ENCODE measurements around the gene SPNS2.
A peak's percentile ranks its signal among the peaks of the same experiment; 100 is the strongest.

Gene SPNS2

GRCh38 chr17:4478318-4478830 lies 20.3 kb upstream of the SPNS2 start:
- Histone ChIP-seq H3K79me2 (ENCODE audit: control insufficient read depth, insufficient read depth, low read length, poor library complexity) (peaks cover 31% of the 10 kb centered on the region), H3K36me3 (ENCODE audit: control insufficient read depth in 1 of 2, insufficient read depth in 2 of 2, low read length in 2 of 2) (no peaks in the 10 kb centered on the region), H3K27me3 (ENCODE audit: insufficient read depth, low read length) (no peaks in the 10 kb centered on the region), H3K23ac (ENCODE audit: low read length) (no peak overlapping the region), H2BK5ac (ENCODE audit: low read depth, low read length, poor library complexity) (peak overlapping the region; percentile 5), H2AFZ (ENCODE audit: insufficient read depth, low read length, poor library complexity) (no peak overlapping the region), H4K12ac (ENCODE audit: low read depth, low read length) (no peak overlapping the region), H3K79me1 (ENCODE audit: low read length) (peaks cover 79% of the 10 kb centered on the region), H3K18ac (ENCODE audit: low read length) (no peak overlapping the region), H2AK5ac (ENCODE audit: low read length) (peak overlapping the region; percentile 32), H4K91ac (ENCODE audit: low read depth, low read length) (peak overlapping the region; percentile 40), H3K9me3 (ENCODE audit: insufficient read depth, low read depth, low read length) (peaks cover 4% of the 10 kb centered on the region), H3K9ac (ENCODE audit: low read length) (no peak overlapping the region), H3K4me1 (ENCODE audit: control insufficient read depth in 1 of 2, insufficient read depth in 2 of 2, low read length in 2 of 2) (peaks cover 63 to 64% of the 10 kb centered on the region in 2 experiments), H2BK120ac (ENCODE audit: insufficient read depth, low read length, poor library complexity) (peak overlapping the region; percentile 27), H3K4ac (ENCODE audit: low read depth, low read length) (peak overlapping the region; percentile 5), H2BK12ac (ENCODE audit: low read length) (peak overlapping the region; percentile 9), H3K27ac (ENCODE audit: low read depth, low read length) (no peak overlapping the region), H3K14ac (ENCODE audit: low read length) (peak overlapping the region; percentile 5), H4K8ac (ENCODE audit: low read depth, low read length) (no peak overlapping the region), H3K4me2 (ENCODE audit: low read length) (no peak overlapping the region), H3K4me3 (ENCODE audit: low read depth, low read length) (no peak overlapping the region)
- no peak for DNase-seq
- WGBS (ENCODE audit: extremely low coverage, insufficient coverage, insufficient read length), result no CpG with 5 or more reads among the region's 11 CpGs

DNA sequence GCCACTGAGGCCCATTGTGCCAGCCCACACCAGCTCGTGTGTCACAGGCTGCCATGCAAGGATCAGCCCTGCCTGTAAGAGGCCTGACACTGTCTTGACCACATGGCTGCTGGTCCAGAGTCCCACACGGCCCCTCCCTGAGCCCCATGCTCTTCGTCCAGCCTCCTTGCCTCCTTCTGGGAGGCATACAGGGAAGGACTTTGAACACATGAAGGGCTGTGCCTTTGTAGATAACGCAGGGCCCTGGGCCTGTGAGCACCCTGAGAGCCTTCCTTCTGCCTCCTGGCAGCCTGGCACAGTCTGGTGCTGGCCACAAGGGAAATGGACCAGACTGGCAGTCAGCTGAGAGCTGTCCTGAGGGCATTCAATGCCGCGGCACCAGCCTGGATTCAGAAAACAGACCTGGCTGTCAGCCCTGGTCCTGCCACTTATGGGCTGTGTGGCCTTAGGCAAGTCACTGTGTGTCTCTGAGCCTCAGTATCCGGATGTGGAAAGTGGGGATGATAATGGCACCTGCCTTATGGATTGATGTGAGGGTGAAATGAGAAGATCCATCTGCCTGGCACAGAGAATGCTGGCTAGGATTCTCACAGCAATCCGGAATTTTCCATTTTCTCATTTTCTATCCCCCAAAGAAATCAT lies 19.2 kb upstream of the SPNS2 start:
- H2AK5ac ChIP-seq (ENCODE audit: low read length), result peak overlapping the region; percentile 82
- peak overlapping the region; percentile 3 for H4K8ac ChIP-seq (ENCODE audit: low read depth, low read length)
- H3K27me3 ChIP-seq (ENCODE audit: insufficient read depth, low read length), result no peaks in the 10 kb centered on the region
- no peak for DNase-seq
- H2BK12ac ChIP-seq (ENCODE audit: low read length), result peak overlapping the region; percentile 51
- H3K79me1 ChIP-seq (ENCODE audit: low read length), result peaks cover 74% of the 10 kb centered on the region
- no CpG with 5 or more reads among the region's 8 CpGs for WGBS (ENCODE audit: extremely low coverage, insufficient coverage, insufficient read length)
- no peak overlapping the region for H2AFZ ChIP-seq (ENCODE audit: insufficient read depth, low read length, poor library complexity)
- no peak overlapping the region for H4K12ac ChIP-seq (ENCODE audit: low read depth, low read length)
- peak overlapping the region; percentile 39 for H2BK120ac ChIP-seq (ENCODE audit: insufficient read depth, low read length, poor library complexity)
- H3K14ac ChIP-seq (ENCODE audit: low read length), result peak overlapping the region; percentile 7
- H3K4me1 ChIP-seq (ENCODE audit: control insufficient read depth in 1 of 2, insufficient read depth in 2 of 2, low read length in 2 of 2), result peaks cover 59 to 60% of the 10 kb centered on the region in 2 experiments
- H3K4me2 ChIP-seq (ENCODE audit: low read length), result no peak overlapping the region
- H3K9me3 ChIP-seq (ENCODE audit: insufficient read depth, low read depth, low read length), result peaks cover 4% of the 10 kb centered on the region
- H3K4me3 ChIP-seq (ENCODE audit: low read depth, low read length), result peak overlapping the region; percentile 2
- peak overlapping the region; percentile 0 for H3K4ac ChIP-seq (ENCODE audit: low read depth, low read length)
- H3K18ac ChIP-seq (ENCODE audit: low read length), result peak overlapping the region; percentile 31
- peak overlapping the region; percentile 23 for H2BK5ac ChIP-seq (ENCODE audit: low read depth, low read length, poor library complexity)
- H4K91ac ChIP-seq (ENCODE audit: low read depth, low read length), result peak overlapping the region; percentile 63
- H3K79me2 ChIP-seq (ENCODE audit: control insufficient read depth, insufficient read depth, low read length, poor library complexity), result peaks cover 22% of the 10 kb centered on the region
- no peak overlapping the region for H3K23ac ChIP-seq (ENCODE audit: low read length)
- H3K27ac ChIP-seq (ENCODE audit: low read depth, low read length), result no peak overlapping the region
- H3K9ac ChIP-seq (ENCODE audit: low read length), result no peak overlapping the region
- no peaks in the 10 kb centered on the region for H3K36me3 ChIP-seq (ENCODE audit: control insufficient read depth in 1 of 2, insufficient read depth in 2 of 2, low read length in 2 of 2)

GRCh38 chr17:4479982-4480751 lies 18.5 kb upstream of the SPNS2 start:
- H2AK5ac ChIP-seq (ENCODE audit: low read length), result peak overlapping the region; percentile 87
- no peak overlapping the region for H4K12ac ChIP-seq (ENCODE audit: low read depth, low read length)
- peak overlapping the region; percentile 57 for H2BK120ac ChIP-seq (ENCODE audit: insufficient read depth, low read length, poor library complexity)
- H3K36me3 ChIP-seq (ENCODE audit: control insufficient read depth in 1 of 2, insufficient read depth in 2 of 2, low read length in 2 of 2), result no peaks in the 10 kb centered on the region
- peaks cover 55 to 61% of the 10 kb centered on the region in 2 experiments for H3K4me1 ChIP-seq (ENCODE audit: control insufficient read depth in 1 of 2, insufficient read depth in 2 of 2, low read length in 2 of 2)
- peaks cover 21% of the 10 kb centered on the region for H3K79me2 ChIP-seq (ENCODE audit: control insufficient read depth, insufficient read depth, low read length, poor library complexity)
- H3K9me3 ChIP-seq (ENCODE audit: insufficient read depth, low read depth, low read length), result peaks cover 4% of the 10 kb centered on the region
- peak overlapping the region; percentile 17 for H2BK5ac ChIP-seq (ENCODE audit: low read depth, low read length, poor library complexity)
- H3K4ac ChIP-seq (ENCODE audit: low read depth, low read length), result peak overlapping the region; percentile 41
- peak overlapping the region; percentile 55 for H3K14ac ChIP-seq (ENCODE audit: low read length)
- H3K9ac ChIP-seq (ENCODE audit: low read length), result no peak overlapping the region
- no peak overlapping the region for H3K4me2 ChIP-seq (ENCODE audit: low read length)
- H3K23ac ChIP-seq (ENCODE audit: low read length), result no peak overlapping the region
- H3K4me3 ChIP-seq (ENCODE audit: low read depth, low read length), result no peak overlapping the region
- peaks cover 74% of the 10 kb centered on the region for H3K79me1 ChIP-seq (ENCODE audit: low read length)
- H3K27me3 ChIP-seq (ENCODE audit: insufficient read depth, low read length), result no peaks in the 10 kb centered on the region
- H3K27ac ChIP-seq (ENCODE audit: low read depth, low read length), result no peak overlapping the region
- H3K18ac ChIP-seq (ENCODE audit: low read length), result no peak overlapping the region
- H2BK12ac ChIP-seq (ENCODE audit: low read length), result peak overlapping the region; percentile 79
- no peak for DNase-seq
- H2AFZ ChIP-seq (ENCODE audit: insufficient read depth, low read length, poor library complexity), result no peak overlapping the region
- H4K8ac ChIP-seq (ENCODE audit: low read depth, low read length), result no peak overlapping the region
- peak overlapping the region; percentile 93 for H4K91ac ChIP-seq (ENCODE audit: low read depth, low read length)
- no CpG with 5 or more reads among the region's 13 CpGs for WGBS (ENCODE audit: extremely low coverage, insufficient coverage, insufficient read length)

- H3K18ac ChIP-seq (ENCODE audit: low read length), result peak overlapping the region; percentile 71
- H3K9ac ChIP-seq (ENCODE audit: low read length), result no peak overlapping the region
- no CpG with 5 or more reads among the region's 14 CpGs for WGBS (ENCODE audit: extremely low coverage, insufficient coverage, insufficient read length)
- no peak for DNase-seq
- H3K27ac ChIP-seq (ENCODE audit: low read depth, low read length), result no peak overlapping the region
- H3K23ac ChIP-seq (ENCODE audit: low read length), result no peak overlapping the region
- peak overlapping the region; percentile 93 for H4K91ac ChIP-seq (ENCODE audit: low read depth, low read length)
- H3K79me2 ChIP-seq (ENCODE audit: control insufficient read depth, insufficient read depth, low read length, poor library complexity), result peaks cover 15% of the 10 kb centered on the region
- H3K27me3 ChIP-seq (ENCODE audit: insufficient read depth, low read length), result no peaks in the 10 kb centered on the region
- H2BK5ac ChIP-seq (ENCODE audit: low read depth, low read length, poor library complexity), result peak overlapping the region; percentile 43
- peak overlapping the region; percentile 87 for H2BK12ac ChIP-seq (ENCODE audit: low read length)
- peaks cover 51 to 58% of the 10 kb centered on the region in 2 experiments for H3K4me1 ChIP-seq (ENCODE audit: control insufficient read depth in 1 of 2, insufficient read depth in 2 of 2, low read length in 2 of 2)
- H2AFZ ChIP-seq (ENCODE audit: insufficient read depth, low read length, poor library complexity), result peak overlapping the region; percentile 21
- H3K79me1 ChIP-seq (ENCODE audit: low read length), result peaks cover 72% of the 10 kb centered on the region
- H3K9me3 ChIP-seq (ENCODE audit: insufficient read depth, low read depth, low read length), result peaks cover 2% of the 10 kb centered on the region
- peak overlapping the region; percentile 77 for H3K14ac ChIP-seq (ENCODE audit: low read length)
- peak overlapping the region; percentile 51 for H3K4ac ChIP-seq (ENCODE audit: low read depth, low read length)
- no peak overlapping the region for H3K4me2 ChIP-seq (ENCODE audit: low read length)
- H2BK120ac ChIP-seq (ENCODE audit: insufficient read depth, low read length, poor library complexity), result peak overlapping the region; percentile 79
- H3K36me3 ChIP-seq (ENCODE audit: control insufficient read depth in 1 of 2, insufficient read depth in 2 of 2, low read length in 2 of 2), result no peaks in the 10 kb centered on the region
- no peak overlapping the region for H4K12ac ChIP-seq (ENCODE audit: low read depth, low read length)
- peak overlapping the region; percentile 87 for H2AK5ac ChIP-seq (ENCODE audit: low read length)
- no peak overlapping the region for H3K4me3 ChIP-seq (ENCODE audit: low read depth, low read length)
- peak overlapping the region; percentile 50 for H4K8ac ChIP-seq (ENCODE audit: low read depth, low read length)
Observed at GRCh38 chr17:4480929-4481898, 17.5 kb upstream of the SPNS2 start.

All from trophoblast cell (in vitro differentiated cells and primary cell).